Lower leg skin (tissue), 4 donors: ENCODE data around the gene OR56B4. TPM values are rescaled to one million over a fixed set of nuclear protein-coding genes. Genes with fewer than 3 reads are reported as not detected.

Experiments used
- DNase-seq, 2 donors: peaks; one replicate each; pipeline ENCODE4 v3.0.0-alpha.2; 2019; ENCODE audit warnings: low spot score in 2 of 2
- H3K4me3 ChIP-seq: fragments of 200-600 bp; sonication (generic); 2 replicates; pipeline ENCODE4 v1.5.1; 2017; ENCODE audit warnings: mild to moderate bottlenecking, low read depth; ENCODE audit not compliant: poor library complexity, severe bottlenecking
- CTCF ChIP-seq, 3 donors: fragments of 450-650 bp; IDR thresholded peaks; one replicate each; pipeline ENCODE4 v1.5.1; 2016; ENCODE audit warnings: antibody characterized with exemption in 3 of 3, mild to moderate bottlenecking in 3 of 3, moderate library complexity in 2 of 3
- POLR2A ChIP-seq, 2 donors: fragments of 450-650 bp; IDR thresholded peaks; one replicate each; pipeline ENCODE4 v1.6.1; 2016 to 2017; ENCODE audit warnings: antibody characterized with exemption in 2 of 2, mild to moderate bottlenecking in 1 of 2, moderate library complexity in 1 of 2
- WGBS, 2 donors: methylation state at CpG; one replicate each; pipeline ENCODE4 v1.1.5; 2018; 5-methylcytosine and 5-hydroxymethylcytosine counted together
- intact Hi-C: fragments of 100-400 bp; cut with DNase I; formaldehyde crosslinking; loops from one replicate; pipeline ENCODE4 v1.15.0; 2023; ENCODE audit warnings: low total_unique reads
- total RNA-seq, 4 donors: library from RNA; depleted of rRNA; stranded (reverse); fragments of >200 nt; gene quantifications; one replicate each; pipeline ENCODE4 v1.1.0, GENCODE V29; 2016

Gene OR56B4
- total RNA-seq, 4 donors from 2014 or later = not detected

- TF ChIP-seq CTCF (IDR thresholded peaks at IDR 0.05) = no peak
- no peak for TF ChIP-seq POLR2A (IDR thresholded peaks at IDR 0.05)
- no peak overlapping the region for H3K4me3 ChIP-seq
- DNase-seq = no peak
- intact Hi-C loops = no loop called here
- WGBS, 2 donors = 83 to 90% methylated on average over 7 of the region's 7 CpGs
Measured at GRCh38 chr11:6156628-6157359, 49.3 kb downstream of the OR56B4 start.

Other genes starting within 250 kb of the OR56B4 start
- not detected for gene OR52E8, start 250.0 kb upstream of the OR56B4 start, total RNA-seq
- gene OR52E4, start 227.1 kb upstream of the OR56B4 start, total RNA-seq = not detected
- not detected for gene OR52E5, start 214.5 kb upstream of the OR56B4 start, total RNA-seq
- gene OR56A3, start 165.4 kb upstream of the OR56B4 start, total RNA-seq = not detected
- under 1 TPM in 1 of 4 donors, not detected in 3; 0.84 TPM for gene OR56A5, start 139.2 kb upstream of the OR56B4 start, total RNA-seq
- under 1 TPM in 1 of 4 donors, not detected in 3; 0.57 TPM for gene OR52L1, start 120.7 kb upstream of the OR56B4 start, total RNA-seq
- gene OR56A4, start 100.7 kb upstream of the OR56B4 start, total RNA-seq = under 1 TPM in 2 of 4 donors, not detected in 2; 0.08 to 0.11 TPM
- under 1 TPM in 3 of 4 donors, not detected in 1; 0.10 to 0.19 (median 0.12) TPM for gene OR56A1, start 76.9 kb upstream of the OR56B4 start, total RNA-seq
- gene OR52B2, start 62.6 kb downstream of the OR56B4 start, total RNA-seq = not detected
- gene OR52W1, start 91.5 kb downstream of the OR56B4 start, total RNA-seq = not detected
- not detected for gene C11orf42, start 97.9 kb downstream of the OR56B4 start, total RNA-seq
- 10 to 100 TPM; 47.0 to 97.9 (median 60.2) TPM for gene FHIP1B, start 127.0 kb downstream of the OR56B4 start, total RNA-seq
- gene CNGA4, start 131.4 kb downstream of the OR56B4 start, total RNA-seq = not detected
- gene CCKBR, start 152.2 kb downstream of the OR56B4 start, total RNA-seq = under 1 TPM in 3 of 4 donors, not detected in 1; 0.13 to 0.71 (median 0.46) TPM
- 10 to 100 TPM; 27.1 to 96.9 (median 48.9) TPM for gene CAVIN3, start 212.8 kb downstream of the OR56B4 start, total RNA-seq